ENCODE data around the gene ABCA10. TPM values are rescaled to one million over a fixed set of nuclear protein-coding genes. Genes with fewer than 3 reads are reported as not detected.
"Not testable (repeated sequence)": the region's sequence is repeated elsewhere in the genome, so short reads cannot be mapped to it uniquely, and the experiment has no call there.

ABCA10 gene
- total RNA-seq, 4 donors from 2014 or later, result 2.5 to 4.2 (median 3.4) TPM

DNA sequence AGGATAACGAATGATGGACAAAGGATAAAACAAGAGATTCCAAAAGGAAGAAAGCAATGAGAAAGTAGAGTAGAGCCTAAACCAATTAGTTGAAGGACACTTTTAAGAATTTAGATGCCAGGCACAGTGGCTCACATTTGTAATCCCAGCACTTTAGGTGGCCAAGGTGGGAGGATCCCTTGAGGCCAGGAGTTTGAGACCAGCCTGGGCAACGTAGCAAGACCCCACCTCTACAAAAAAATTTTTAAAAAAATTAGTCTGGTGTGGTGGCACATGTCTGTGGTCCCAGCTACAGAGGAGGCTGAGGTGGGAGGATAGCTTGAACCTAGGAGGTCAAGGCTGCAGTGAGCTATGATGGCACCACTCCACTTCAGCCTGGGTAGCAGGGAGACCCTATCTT lies 20.0 kb downstream of the ABCA10 start:
- no peak for DNase-seq (ENCODE audit: extremely low spot score)
- TF ChIP-seq, protein P1, sequence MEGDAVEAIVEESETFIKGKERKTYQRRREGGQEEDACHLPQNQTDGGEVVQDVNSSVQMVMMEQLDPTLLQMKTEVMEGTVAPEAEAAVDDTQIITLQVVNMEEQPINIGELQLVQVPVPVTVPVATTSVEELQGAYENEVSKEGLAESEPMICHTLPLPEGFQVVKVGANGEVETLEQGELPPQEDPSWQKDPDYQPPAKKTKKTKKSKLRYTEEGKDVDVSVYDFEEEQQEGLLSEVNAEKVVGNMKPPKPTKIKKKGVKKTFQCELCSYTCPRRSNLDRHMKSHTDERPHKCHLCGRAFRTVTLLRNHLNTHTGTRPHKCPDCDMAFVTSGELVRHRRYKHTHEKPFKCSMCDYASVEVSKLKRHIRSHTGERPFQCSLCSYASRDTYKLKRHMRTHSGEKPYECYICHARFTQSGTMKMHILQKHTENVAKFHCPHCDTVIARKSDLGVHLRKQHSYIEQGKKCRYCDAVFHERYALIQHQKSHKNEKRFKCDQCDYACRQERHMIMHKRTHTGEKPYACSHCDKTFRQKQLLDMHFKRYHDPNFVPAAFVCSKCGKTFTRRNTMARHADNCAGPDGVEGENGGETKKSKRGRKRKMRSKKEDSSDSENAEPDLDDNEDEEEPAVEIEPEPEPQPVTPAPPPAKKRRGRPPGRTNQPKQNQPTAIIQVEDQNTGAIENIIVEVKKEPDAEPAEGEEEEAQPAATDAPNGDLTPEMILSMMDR (IDR thresholded peaks at IDR 0.05), result no peak
- no peak for TF ChIP-seq EP300 (IDR thresholded peaks at IDR 0.05)
- no peak for TF ChIP-seq POLR2A (IDR thresholded peaks at IDR 0.05; ENCODE audit: low read depth)
- TF ChIP-seq POLR2AphosphoS5 (IDR thresholded peaks at IDR 0.05), result no peak
- H3K27me3 ChIP-seq, result no peaks in the 10 kb centered on the region
- H3K27ac ChIP-seq (replicated peaks in 1 of 4), result no peak overlapping the region
- H3K36me3 ChIP-seq, result peaks cover 0 to 9% (median 5%) of the 10 kb centered on the region in 4 donors
- H3K4me1 ChIP-seq, result no peaks in the 10 kb centered on the region
- intact Hi-C loops (cut with DNase I), result no loop called here
- WGBS, result 90% methylated on average over 2 of the region's 2 CpGs
- H3K9me3 ChIP-seq, result no peaks in the 10 kb centered on the region
- no peak overlapping the region for H3K4me3 ChIP-seq

DNA sequence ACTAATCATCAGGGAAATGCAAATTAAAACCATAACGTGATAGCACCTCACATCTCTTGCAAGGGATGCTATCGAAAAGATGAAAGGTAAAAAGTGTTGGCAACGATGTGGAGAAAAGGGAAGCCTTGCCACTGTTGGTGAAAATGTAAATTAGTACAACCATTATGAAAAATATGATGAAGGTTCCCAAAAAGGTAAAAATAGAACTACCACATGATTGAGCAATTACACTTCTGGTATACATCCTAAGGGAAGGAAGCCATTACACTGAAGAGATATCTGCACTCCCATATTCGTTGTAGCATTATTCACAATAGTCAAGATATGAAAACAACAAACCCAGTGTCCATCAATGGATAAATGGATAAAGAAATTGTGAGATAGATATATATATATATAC lies 21.5 kb downstream of the ABCA10 start:
- WGBS, result 62% methylated on average over 4 of the region's 4 CpGs
- H3K27ac ChIP-seq (replicated peaks in 1 of 4), result no peak overlapping the region
- no peak for DNase-seq (ENCODE audit: extremely low spot score)
- H3K36me3 ChIP-seq, result no peaks in the 10 kb centered on the region
- intact Hi-C loops (cut with DNase I), result no loop called here
- no peaks in the 10 kb centered on the region for H3K27me3 ChIP-seq
- no peaks in the 10 kb centered on the region for H3K4me1 ChIP-seq
- TF ChIP-seq, protein P1 (IDR thresholded peaks at IDR 0.05), result no peak
- TF ChIP-seq POLR2AphosphoS5 (IDR thresholded peaks at IDR 0.05) (no peak), POLR2A (IDR thresholded peaks at IDR 0.05; ENCODE audit: low read depth) (no peak), EP300 (IDR thresholded peaks at IDR 0.05) (no peak)
- no peaks in the 10 kb centered on the region for H3K9me3 ChIP-seq
- no peak overlapping the region for H3K4me3 ChIP-seq

DNA sequence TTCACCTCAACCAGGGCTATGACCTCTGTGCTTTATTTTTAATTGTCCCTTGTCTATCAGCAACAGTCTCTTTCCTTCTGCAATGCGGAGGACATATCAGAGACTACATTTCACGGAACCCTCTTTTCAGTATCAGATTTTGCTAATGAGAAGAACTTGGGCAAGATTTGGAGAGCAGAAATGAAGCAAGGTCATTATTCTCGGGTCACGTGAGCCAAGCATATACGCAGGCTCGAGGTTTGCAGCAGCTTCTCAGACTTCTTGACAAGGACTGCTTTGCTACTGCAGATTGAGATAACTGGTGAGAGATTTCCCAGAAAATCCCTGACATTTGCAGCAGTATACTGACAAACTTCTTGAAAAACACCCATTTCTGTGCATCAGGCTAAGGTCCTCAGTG lies 30.4 kb downstream of the ABCA10 start:
- no peaks in the 10 kb centered on the region for H3K4me1 ChIP-seq
- TF ChIP-seq POLR2A (IDR thresholded peaks at IDR 0.05; ENCODE audit: low read depth) (no peak), EP300 (IDR thresholded peaks at IDR 0.05) (no peak), POLR2AphosphoS5 (IDR thresholded peaks at IDR 0.05) (no peak)
- TF ChIP-seq, protein P1 (IDR thresholded peaks at IDR 0.05), result no peak
- no peaks in the 10 kb centered on the region for H3K27me3 ChIP-seq
- no peak overlapping the region for H3K27ac ChIP-seq (replicated peaks in 1 of 4)
- peaks cover 0 to 10% (median 0%) of the 10 kb centered on the region in 4 donors for H3K36me3 ChIP-seq
- no peak for DNase-seq (ENCODE audit: extremely low spot score)
- no peaks in the 10 kb centered on the region for H3K9me3 ChIP-seq
- H3K4me3 ChIP-seq, result no peak overlapping the region
- 76% methylated on average over 6 of the region's 6 CpGs for WGBS
- intact Hi-C loops (cut with DNase I), result no loop called here

DNA sequence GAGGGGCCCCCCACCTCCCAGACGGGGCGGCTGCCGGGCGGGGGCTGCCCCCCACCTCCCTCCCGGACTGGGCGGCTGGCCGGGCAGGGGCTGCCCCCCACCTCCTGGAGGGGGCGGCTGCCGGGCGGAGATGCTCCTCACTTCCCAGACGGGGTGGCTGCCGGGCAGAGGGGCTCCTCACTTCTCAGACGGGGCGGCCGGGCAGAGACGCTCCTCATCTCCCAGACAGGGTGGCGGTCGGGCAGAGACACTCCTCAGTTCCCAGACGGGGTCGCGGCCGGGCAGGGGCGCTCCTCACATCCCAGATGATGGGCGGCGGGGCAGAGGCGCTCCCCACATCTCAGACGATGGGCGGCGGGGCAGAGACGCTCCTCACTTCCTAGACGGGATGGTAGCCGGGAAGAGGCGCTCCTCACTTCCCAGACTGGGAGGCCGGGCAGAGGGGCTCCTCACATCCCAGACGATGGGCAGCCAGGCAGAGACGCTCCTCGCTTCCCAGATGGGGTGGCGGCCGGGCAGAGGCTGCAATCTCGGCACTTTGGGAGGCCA lies 32.4 kb downstream of the ABCA10 start:
- intact Hi-C loops (cut with DNase I); H3K4me1 ChIP-seq; H3K27ac ChIP-seq (replicated peaks in 1 of 4); DNase-seq (ENCODE audit: extremely low spot score); H3K9me3 ChIP-seq; H3K27me3 ChIP-seq; H3K4me3 ChIP-seq: not testable (repeated sequence)
- peaks cover 0 to 22% (median 0%) of the 10 kb centered on the region in 4 donors for H3K36me3 ChIP-seq
- whole genome bisulfite sequencing, result 100% methylated on average over 4 of the region's 40 CpGs

DNA sequence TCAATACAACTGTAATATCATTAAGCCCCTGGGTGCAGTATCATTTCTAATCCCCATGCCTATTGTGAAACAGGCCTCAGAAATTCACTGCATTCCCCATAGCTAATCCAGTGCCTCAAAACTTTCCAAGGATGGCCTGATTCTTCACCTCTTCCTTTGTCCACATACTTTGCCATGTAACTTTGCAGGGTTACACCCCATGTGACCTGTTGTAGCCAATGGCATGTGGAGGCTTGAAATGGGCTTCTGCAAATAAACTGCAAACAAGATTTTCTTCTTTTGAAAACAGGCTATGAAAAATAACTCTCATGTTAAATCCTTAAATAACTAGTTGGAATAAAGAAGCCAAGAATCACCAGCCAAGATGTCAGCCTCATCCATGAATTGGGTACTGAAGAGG lies 35.9 kb downstream of the ABCA10 start:
- no peak overlapping the region for H3K4me3 ChIP-seq
- DNase-seq (ENCODE audit: extremely low spot score), result no peak
- H3K4me1 ChIP-seq, result no peaks in the 10 kb centered on the region
- intact Hi-C loops (cut with DNase I), result no loop called here
- TF ChIP-seq POLR2AphosphoS5 (IDR thresholded peaks at IDR 0.05) (no peak), EP300 (IDR thresholded peaks at IDR 0.05) (no peak), POLR2A (IDR thresholded peaks at IDR 0.05; ENCODE audit: low read depth) (no peak)
- TF ChIP-seq, protein P1 (IDR thresholded peaks at IDR 0.05), result no peak
- H3K9me3 ChIP-seq, result no peaks in the 10 kb centered on the region
- H3K36me3 ChIP-seq, result peaks cover 0 to 27% (median 0%) of the 10 kb centered on the region in 4 donors
- H3K27ac ChIP-seq (replicated peaks in 1 of 4), result no peak overlapping the region
- H3K27me3 ChIP-seq, result no peaks in the 10 kb centered on the region

All from esophagus muscularis mucosa (tissue), 4 donors.